HuH-7.5 (cell line): ENCODE data around the gene NCCRP1.

Source experiments
- DNase-seq: peaks from one replicate; pipeline ENCODE4 v3.0.0; 2011; ENCODE audit warnings: low spot score

Gene NCCRP1

DNA sequence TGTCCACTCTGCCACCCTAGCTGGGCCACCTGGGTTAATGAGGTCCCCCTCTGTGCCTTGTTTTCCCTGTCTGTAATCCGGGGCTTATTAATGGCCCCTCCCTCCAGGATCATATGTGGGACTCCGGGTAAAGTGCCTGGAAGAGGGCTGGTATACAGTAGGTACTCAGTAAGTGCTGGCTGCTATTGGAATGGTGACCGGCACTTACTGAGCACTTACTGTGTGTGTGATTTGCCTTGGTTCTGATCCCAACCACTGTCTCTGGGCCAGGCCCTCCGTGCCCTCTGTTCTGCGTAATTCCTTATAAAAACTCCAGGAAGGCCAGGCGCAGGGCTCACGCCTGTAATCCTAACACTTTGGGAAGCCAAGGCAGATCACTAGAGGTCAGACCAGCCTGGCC lies 30.9 kb upstream of the NCCRP1 start:
- no peak for DNase-seq

- DNase-seq: no peak
Measured at GRCh38 chr19:39166571-39167391, 30.0 kb upstream of the NCCRP1 start.

- DNase-seq: peak; percentile 46
Measured at GRCh38 chr19:39167461-39168257, 29.1 kb upstream of the NCCRP1 start.

GRCh38 chr19:39168258-39169142 lies 28.3 kb upstream of the NCCRP1 start:
- no peak for DNase-seq

GRCh38 chr19:39169143-39169810 lies 27.5 kb upstream of the NCCRP1 start:
- DNase-seq: no peak

DNA sequence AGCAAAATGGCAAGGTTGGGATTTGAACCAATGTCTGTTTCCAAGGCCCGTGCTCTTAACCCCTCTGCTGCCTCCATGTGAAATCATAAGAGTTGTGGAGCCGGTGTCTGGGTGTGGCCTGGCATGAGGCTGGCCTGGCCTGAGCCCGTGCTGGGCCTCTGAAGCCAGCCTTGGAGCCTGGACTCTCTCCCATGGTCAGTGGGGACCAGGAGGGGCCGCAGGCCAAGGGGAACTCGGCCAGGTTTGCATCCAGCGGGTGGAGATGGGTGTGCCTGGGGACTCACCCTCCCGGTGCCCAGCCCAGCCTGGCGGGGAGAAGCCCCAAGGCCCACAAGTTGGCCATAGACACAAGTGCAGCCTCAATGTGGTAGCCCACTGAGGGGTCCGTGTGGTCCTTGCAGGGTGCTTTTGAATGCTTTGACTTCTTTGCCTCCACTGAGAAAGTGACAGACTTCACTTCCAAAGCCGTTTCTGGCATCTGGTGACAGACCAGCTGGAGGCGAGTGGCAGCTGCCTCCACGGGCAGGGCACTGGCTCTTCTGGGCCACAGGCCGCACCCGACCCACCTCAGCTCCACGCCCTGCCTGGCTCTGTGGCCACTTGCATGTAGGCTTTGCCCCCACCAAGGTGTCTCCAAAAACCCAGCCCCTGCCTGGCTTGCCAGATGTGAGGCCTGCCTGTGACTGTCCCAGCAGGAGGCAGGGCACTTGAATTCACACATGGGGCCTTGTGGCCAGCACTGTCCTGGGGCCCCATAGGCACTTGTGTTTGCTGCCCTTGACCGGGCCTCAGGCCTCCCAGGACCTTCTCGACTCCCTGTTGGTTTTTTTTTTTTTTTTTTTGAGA lies 26.2 kb upstream of the NCCRP1 start:
- no peak for DNase-seq

DNA sequence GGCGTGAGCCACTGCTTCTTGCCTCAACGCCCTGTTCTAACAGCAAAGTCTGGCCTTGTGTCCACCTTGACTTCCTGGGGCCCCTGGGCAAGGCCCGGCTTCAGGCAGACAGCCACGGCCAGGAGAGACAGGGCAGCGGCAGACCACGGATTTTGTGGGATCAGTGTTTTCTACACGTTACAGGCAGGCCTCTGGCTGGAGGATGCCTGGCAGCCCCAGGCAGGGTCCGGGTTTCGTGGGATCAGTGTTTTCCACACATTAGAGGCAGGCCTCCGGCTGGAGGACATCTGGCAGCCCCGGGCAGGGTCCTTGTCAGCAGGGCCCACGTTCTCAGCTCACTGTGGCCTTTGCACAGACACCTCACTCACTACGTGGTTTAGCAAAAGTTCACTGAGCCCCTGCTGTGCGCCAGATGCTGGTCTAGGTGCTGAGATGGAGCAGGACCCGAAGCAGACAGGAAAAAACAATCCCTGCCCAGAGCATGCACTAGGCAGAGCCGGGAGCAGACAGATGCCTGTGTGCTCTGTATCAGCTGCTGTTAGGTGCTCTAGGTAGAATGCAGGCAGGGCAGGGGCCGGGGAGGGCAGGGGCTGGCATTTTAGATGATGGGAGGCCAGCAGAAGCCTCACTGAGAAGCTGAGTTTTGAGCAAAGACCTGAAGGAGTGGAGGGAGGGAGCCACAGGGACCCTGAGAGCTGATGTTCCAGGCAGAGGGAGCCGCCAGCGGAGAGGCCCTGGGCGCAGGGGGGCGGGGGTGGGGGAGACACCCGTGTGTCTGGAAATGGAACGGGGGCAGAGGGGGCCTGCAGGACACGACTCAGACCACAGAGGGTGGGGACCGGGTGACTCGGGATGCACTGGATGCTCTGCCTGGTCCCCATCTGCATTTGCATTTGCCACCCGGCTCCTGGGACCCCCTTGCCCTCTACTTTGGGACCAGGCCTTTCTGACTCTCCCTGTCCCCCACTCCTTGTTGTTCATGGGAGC lies 25.0 kb upstream of the NCCRP1 start:
- no peak for DNase-seq

DNA sequence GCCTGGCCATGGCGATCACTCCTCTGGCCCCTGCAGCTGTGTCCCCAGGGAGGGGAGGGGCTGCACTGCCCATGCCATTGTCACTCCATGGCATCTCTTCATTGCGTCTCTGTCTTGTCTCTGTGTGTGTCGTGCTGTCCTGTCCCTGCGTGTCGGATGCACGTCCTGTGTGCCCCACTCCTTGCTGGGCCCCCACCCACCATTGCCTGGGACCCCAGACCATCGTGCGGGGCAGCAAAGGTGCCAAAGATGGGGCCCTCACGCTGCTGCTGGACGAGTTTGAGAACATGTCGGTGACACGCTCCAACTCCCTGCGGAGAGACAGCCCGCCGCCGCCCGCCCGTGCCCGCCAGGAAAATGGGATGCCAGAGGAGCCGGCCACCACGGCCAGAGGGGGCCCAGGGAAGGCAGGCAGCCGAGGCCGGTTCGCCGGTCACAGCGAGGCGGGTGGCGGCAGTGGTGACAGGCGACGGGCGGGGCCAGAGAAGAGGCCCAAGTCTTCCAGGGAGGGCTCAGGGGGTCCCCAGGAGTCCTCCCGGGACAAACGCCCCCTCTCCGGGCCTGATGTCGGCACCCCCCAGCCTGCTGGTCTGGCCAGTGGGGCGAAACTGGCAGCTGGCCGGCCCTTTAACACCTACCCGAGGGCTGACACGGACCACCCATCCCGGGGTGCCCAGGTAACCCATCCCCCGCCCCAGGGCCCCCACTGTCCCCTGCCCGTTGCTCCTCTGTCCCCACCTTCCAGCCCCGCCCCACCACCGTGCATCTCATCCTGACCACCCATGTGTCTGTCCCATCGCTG lies 23.9 kb upstream of the NCCRP1 start:
- no peak for DNase-seq

- DNase-seq: no peak
Measured at GRCh38 chr19:39173502-39173991, 23.2 kb upstream of the NCCRP1 start.

- DNase-seq: no peak
Measured at GRCh38 chr19:39174142-39174541, 22.6 kb upstream of the NCCRP1 start.

- DNase-seq: no peak
Measured at GRCh38 chr19:39174558-39175544, 21.9 kb upstream of the NCCRP1 start.

GRCh38 chr19:39175564-39175963 lies 21.2 kb upstream of the NCCRP1 start:
- no peak for DNase-seq

- DNase-seq: no peak
Measured at GRCh38 chr19:39177110-39177699, 19.6 kb upstream of the NCCRP1 start.

- DNase-seq: no peak
Measured at GRCh38 chr19:39177736-39178135, 19.0 kb upstream of the NCCRP1 start.

DNA sequence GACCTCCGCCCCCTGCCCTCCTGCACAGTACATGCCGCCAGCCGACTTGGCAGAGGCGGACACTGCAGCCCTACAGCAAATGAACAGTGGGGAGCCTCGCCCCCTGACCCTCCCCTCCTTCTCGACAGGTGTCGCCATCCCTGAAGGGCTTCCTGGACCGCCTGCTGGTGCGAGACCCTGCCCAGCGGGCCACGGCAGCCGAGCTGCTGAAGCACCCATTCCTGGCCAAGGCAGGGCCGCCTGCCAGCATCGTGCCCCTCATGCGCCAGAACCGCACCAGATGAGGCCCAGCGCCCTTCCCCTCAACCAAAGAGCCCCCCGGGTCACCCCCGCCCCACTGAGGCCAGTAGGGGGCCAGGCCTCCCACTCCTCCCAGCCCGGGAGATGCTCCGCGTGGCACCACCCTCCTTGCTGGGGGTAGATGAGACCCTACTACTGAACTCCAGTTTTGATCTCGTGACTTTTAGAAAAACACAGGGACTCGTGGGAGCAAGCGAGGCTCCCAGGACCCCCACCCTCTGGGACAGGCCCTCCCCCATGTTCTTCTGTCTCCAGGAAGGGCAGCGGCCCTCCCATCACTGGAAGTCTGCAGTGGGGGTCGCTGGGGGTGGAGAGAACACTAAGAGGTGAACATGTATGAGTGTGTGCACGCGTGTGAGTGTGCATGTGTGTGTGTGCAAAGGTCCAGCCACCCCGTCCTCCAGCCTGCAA lies 18.3 kb upstream of the NCCRP1 start:
- DNase-seq: no peak

- DNase-seq: no peak
Measured at GRCh38 chr19:39179754-39180153, 17.0 kb upstream of the NCCRP1 start.
